ENCODE data around the gene ANKS3. TPM values are rescaled to one million over a fixed set of nuclear protein-coding genes. Genes with fewer than 3 reads are reported as not detected.

ANKS3 gene
- total and polyA plus RNA-seq, 8 donors: 11.6 to 183 (median 25.9) TPM

DNA sequence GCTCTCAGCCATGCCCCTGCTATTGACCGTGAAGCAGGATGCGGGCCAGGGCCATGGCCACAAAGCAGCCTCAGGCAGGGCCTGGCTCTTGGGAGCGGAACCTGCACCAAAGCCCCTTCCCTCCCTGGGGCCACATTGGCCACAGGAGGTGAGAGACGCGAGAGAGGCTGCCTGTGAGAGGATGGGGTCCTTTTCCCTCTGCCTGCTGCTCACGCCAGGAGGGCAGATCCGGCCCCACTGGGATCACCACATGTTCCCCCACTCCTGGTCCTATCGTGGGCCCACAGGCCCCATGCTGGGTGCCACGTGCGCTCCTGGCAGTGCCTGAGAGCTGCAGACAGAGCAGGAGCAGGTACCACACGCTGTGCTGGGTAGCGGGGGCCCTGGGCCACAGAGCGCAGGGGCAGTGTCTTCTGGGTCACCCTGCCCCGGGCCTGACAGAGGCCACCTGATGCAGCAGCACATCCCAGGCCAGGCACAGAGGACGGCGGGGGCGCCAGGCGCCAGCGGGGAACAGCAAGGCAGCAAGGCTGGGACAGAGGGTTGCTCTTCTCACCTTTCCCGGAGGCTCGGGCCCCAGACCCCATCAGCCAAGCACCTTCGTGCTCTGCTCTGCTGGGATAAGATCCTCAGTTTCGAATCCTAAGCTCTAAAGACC lies 49.9 kb downstream of the ANKS3 start:
- TF ChIP-seq POLR2AphosphoS5 (IDR thresholded peaks at IDR 0.05) (no peak), EP300 (IDR thresholded peaks at IDR 0.05) (no peak)
- TF ChIP-seq, protein P1, sequence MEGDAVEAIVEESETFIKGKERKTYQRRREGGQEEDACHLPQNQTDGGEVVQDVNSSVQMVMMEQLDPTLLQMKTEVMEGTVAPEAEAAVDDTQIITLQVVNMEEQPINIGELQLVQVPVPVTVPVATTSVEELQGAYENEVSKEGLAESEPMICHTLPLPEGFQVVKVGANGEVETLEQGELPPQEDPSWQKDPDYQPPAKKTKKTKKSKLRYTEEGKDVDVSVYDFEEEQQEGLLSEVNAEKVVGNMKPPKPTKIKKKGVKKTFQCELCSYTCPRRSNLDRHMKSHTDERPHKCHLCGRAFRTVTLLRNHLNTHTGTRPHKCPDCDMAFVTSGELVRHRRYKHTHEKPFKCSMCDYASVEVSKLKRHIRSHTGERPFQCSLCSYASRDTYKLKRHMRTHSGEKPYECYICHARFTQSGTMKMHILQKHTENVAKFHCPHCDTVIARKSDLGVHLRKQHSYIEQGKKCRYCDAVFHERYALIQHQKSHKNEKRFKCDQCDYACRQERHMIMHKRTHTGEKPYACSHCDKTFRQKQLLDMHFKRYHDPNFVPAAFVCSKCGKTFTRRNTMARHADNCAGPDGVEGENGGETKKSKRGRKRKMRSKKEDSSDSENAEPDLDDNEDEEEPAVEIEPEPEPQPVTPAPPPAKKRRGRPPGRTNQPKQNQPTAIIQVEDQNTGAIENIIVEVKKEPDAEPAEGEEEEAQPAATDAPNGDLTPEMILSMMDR (IDR thresholded peaks at IDR 0.05): no peak
- WGBS, 5 donors: 93 to 95% (median 95%) methylated on average over 8 to 23 of the region's 23 CpGs
- Histone ChIP-seq H3K27ac (no peak overlapping the region), H3K36me3 (peaks cover 46 to 100% (median 96%) of the 10 kb centered on the region in 4 donors), H3K4me1 (peaks cover 26 to 41% (median 32%) of the 10 kb centered on the region in 4 donors), H3K9me3 (no peaks in the 10 kb centered on the region), H3K27me3 (no peaks in the 10 kb centered on the region), H3K4me3 (no peak overlapping the region)
- no peak for DNase-seq
- intact Hi-C loops (cut with DNase I; ENCODE audit: low total_unique reads): no loop called here

DNA sequence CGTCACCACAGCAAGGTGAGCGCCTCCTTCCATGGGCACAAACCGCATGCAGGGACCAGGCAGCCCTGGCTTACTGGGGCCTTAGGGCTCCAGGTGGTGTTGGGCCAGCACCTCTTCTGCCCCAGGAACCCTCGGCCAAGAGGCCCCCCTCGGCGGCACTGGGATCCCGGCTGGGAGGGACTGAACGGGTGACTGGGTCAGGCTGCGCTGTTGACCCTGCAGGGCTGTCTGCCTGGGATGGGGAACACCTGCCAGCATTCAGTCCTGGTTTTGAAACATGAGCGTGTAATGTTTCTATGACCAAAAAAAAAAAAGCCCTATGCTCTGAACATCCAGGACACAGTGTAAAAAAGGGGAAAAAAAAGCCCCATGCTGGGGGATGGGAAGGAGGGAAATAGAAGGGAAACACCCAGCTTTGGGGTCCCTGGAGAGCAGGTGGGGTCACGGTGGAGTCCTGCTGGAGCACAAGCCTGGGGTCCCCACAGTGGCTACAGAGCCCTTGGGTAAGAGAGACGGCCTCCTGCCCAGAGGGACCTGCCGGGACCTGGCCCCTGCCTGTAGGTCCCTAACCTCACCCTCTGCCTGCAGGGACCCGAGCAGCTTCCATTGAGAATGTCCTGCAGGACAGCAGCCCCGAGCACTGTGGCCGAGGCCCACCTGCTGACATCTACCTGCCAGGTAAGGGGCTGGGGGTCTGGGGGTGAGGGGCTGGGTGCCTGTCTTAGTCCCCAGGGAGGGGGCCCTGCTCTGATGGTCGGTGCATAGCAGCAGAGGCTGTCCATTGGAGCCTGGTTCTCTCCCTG lies 50.6 kb downstream of the ANKS3 start:
- H3K36me3 ChIP-seq: peaks cover 38 to 98% (median 92%) of the 10 kb centered on the region in 4 donors
- DNase-seq: no peak
- peak overlapping the region in 4 of 5 donors; percentile 22 to 65 (median 28) for H3K27ac ChIP-seq
- H3K27me3 ChIP-seq: no peaks in the 10 kb centered on the region
- intact Hi-C loops (cut with DNase I; ENCODE audit: low total_unique reads): no loop called here
- WGBS, 5 donors: 70 to 82% (median 78%) methylated on average over 16 to 17 of the region's 17 CpGs
- no peak for TF ChIP-seq EP300 (IDR thresholded peaks at IDR 0.05)
- no peak for TF ChIP-seq POLR2A (IDR thresholded peaks at IDR 0.05)
- TF ChIP-seq, protein P1 (IDR thresholded peaks at IDR 0.05): peak in 1 of 7 experiments; percentile 5
- no peak for TF ChIP-seq POLR2AphosphoS5 (IDR thresholded peaks at IDR 0.05)
- peaks cover 30 to 48% (median 38%) of the 10 kb centered on the region in 4 donors for H3K4me1 ChIP-seq
- H3K9me3 ChIP-seq: no peaks in the 10 kb centered on the region
- peak overlapping the region in 1 of 4 donors; percentile 6 for H3K4me3 ChIP-seq

DNA sequence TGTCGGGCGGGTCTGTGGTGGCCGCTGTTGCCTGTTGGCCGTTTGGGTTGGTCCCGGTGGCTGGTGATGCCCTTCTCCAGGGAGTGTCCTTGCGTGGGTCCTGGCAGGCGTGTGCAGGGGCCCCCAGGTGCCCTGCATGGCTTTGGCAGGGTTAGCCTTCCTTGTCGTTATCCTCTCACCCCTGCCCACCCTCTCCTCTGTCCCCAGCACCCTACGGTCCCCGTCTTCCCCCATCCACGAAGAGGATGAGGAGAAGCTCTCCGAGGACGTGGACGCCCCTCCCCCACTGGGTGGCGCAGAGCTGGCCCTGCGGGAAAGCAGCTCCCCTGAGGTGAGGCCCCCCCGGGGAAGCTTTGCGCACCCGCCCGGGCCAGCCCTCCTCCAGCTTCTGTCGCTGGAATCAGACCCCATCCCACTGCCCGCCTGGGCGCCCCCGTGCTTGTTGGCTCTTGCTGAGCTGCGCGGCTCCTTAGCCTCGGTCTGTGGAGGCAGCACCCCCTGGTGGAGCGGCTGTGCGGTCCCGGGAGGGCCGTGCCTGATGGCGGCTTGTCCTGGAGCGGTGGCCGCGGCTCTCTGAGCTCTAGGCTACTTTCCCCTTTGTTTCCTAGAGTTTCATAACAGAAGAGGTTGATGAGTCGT lies 51.3 kb downstream of the ANKS3 start:
- DNase-seq: peak; percentile 79 to 84
- peak overlapping the region in 4 of 5 donors; percentile 22 to 65 (median 28) for H3K27ac ChIP-seq
- peaks cover 30 to 53% (median 39%) of the 10 kb centered on the region in 4 donors for H3K4me1 ChIP-seq

More for the DNA sequence above, 51.3 kb downstream of the ANKS3 start:
- Histone ChIP-seq H3K4me3 (peak overlapping the region in 3 of 4 donors; percentile 6 to 23 (median 19)), H3K9me3 (no peaks in the 10 kb centered on the region), H3K27me3 (no peaks in the 10 kb centered on the region), H3K36me3 (peaks cover 35 to 98% (median 90%) of the 10 kb centered on the region in 4 donors)
- TF ChIP-seq POLR2A (IDR thresholded peaks at IDR 0.05): no peak
- TF ChIP-seq, protein P1 (IDR thresholded peaks at IDR 0.05): peak in 5 of 7 experiments; percentile 31 to 78 (median 65)
- 42 to 74% (median 57%) methylated on average over 8 to 36 of the region's 36 CpGs for WGBS, 5 donors
- intact Hi-C loops (cut with DNase I; ENCODE audit: low total_unique reads): no loop called here
